Measurements from ENCODE around the gene CISD2. TPM values are rescaled to one million over a fixed set of nuclear protein-coding genes. Genes with fewer than 3 reads are reported as not detected.
"Not testable (repeated sequence)": the region's sequence is repeated elsewhere in the genome, so short reads cannot be mapped to it uniquely, and the experiment has no call there.

Gene CISD2
- polyA plus RNA-seq, 12 donors = 21.7 to 44.5 (median 27.3) TPM; not detected in 1

- DNase-seq = not testable (repeated sequence)
Observed at GRCh38 chr4:102896547-102896946, 27.8 kb downstream of the CISD2 start.

- not testable (repeated sequence) for DNase-seq
Observed at GRCh38 chr4:102897610-102898009, 28.8 kb downstream of the CISD2 start.

GRCh38 chr4:102901804-102902203 is 33.0 kb downstream of the CISD2 start:
- DNase-seq = no peak

GRCh38 chr4:102918859-102919258 is 50.1 kb downstream of the CISD2 start:
- DNase-seq = no peak

GRCh38 chr4:102919697-102920096 is 50.9 kb downstream of the CISD2 start:
- not testable (repeated sequence) for DNase-seq

- no peak for DNase-seq
Observed at GRCh38 chr4:102935716-102936115, 66.9 kb downstream of the CISD2 start.

GRCh38 chr4:102938063-102938462 is 69.3 kb downstream of the CISD2 start:
- not testable (repeated sequence) for DNase-seq

Other genes with a start within 250 kb of the CISD2 start
- gene MANBA, start 108.0 kb upstream of the CISD2 start, polyA plus RNA-seq (ENCODE audit: insufficient read length in 12 of 12) = 10 to 100 TPM in 9 of 12 donors, 1 to 10 TPM in 2, not detected in 1; 8.7 to 16.5 (median 11.3) TPM
- gene UBE2D3, start 41.4 kb upstream of the CISD2 start, polyA plus RNA-seq (ENCODE audit: insufficient read length in 12 of 12) = 100 to 1,000 TPM; 267 to 626 (median 287) TPM
- 1 to 10 TPM in 10 of 12 donors, not detected in 2; 1.1 to 3.4 (median 1.9) TPM for gene SLC9B1, start 150.7 kb downstream of the CISD2 start, polyA plus RNA-seq (ENCODE audit: insufficient read length in 12 of 12)
- 10 to 100 TPM in 9 of 12 donors, 1 to 10 TPM in 2, not detected in 1; 7.5 to 23.0 (median 13.2) TPM for gene SLC9B2, start 207.8 kb downstream of the CISD2 start, polyA plus RNA-seq (ENCODE audit: insufficient read length in 12 of 12)
- gene BDH2, start 230.8 kb downstream of the CISD2 start, polyA plus RNA-seq (ENCODE audit: insufficient read length in 12 of 12) = 10 to 100 TPM in 11 of 12 donors, not detected in 1; 29.4 to 68.1 (median 44.9) TPM